ENCODE data around the gene PUM1.
A peak's percentile ranks its signal among the peaks of the same experiment; 100 is the strongest.

Gene PUM1

DNA sequence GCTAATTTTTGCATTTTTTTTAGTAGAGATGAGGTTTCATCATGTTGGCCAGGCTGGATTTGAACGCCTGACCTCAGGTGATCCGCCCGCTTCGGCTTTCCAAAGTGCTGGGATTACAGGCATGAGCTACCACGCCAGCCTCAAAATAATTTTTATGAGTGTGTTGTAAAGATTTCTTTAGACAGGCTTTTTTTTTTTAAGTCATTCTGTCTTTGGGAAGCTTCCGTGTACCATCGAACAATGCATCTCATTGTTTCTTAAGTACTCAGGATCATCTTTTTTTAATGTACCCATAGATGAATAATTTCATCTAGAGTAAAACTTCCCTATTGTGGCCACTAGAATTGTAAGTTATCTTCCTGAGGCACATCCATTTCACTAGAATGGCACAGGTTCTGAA, 137.3 kb downstream of the PUM1 start:
- no peak for DNase-seq

DNA sequence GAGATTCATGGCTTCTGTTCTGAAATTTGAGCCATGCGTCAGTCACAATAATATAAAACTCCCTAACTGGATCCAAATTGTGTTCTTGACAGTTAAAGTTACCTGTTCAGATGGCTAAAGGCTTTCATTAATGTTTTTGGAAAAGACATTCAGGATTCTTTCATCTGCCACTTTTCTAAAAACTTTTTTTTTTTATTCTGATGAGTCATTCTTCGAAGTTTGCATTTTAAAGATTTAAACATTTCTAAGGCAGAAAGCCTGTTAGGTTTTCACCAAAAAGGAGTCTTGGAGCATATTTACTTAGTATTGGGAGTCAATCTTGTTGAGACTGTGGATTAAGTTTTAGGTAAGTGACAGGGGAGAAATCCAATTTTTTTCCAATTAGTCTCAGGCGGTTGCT, 138.1 kb downstream of the PUM1 start:
- DNase-seq: no peak

DNA sequence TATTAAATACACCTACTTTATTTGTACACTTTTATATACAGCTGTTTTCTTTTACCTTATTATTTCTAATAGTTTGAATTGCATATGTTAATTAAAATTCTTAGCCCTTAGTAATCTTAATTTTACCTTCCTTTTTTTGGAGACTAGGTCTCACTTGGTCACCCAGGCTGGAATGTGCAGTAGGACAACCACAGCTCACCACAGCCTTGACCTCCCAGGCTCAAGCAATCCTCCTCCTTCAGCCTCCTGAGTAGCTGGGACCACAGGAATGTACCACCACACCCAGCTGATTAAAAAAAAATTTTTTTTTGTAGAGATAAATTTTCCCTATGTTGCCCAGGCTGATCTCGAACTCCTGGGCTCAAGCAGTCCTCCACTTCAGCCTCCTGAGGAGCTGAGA, 141.9 kb downstream of the PUM1 start:
- no peak for DNase-seq

DNA sequence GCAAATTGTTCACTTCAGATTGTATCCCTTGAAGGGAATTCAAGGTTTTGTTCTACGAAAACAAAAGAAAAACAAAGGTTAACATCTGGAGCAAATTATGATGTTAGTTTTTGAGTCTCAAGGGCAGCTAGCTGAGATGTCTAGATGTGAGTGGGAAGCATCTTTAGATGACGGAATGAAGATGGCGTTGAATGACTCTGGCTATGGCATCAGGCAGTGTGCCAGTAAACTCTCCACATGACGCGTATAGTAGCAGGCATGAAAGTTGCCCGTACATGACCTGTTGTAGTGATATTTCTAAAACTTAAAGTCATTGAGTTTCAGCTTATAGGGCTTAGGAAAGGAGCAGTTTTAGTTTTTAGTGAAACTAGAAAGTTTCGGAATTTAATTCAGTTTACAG, 144.7 kb downstream of the PUM1 start:
- DNase-seq: no peak

DNA sequence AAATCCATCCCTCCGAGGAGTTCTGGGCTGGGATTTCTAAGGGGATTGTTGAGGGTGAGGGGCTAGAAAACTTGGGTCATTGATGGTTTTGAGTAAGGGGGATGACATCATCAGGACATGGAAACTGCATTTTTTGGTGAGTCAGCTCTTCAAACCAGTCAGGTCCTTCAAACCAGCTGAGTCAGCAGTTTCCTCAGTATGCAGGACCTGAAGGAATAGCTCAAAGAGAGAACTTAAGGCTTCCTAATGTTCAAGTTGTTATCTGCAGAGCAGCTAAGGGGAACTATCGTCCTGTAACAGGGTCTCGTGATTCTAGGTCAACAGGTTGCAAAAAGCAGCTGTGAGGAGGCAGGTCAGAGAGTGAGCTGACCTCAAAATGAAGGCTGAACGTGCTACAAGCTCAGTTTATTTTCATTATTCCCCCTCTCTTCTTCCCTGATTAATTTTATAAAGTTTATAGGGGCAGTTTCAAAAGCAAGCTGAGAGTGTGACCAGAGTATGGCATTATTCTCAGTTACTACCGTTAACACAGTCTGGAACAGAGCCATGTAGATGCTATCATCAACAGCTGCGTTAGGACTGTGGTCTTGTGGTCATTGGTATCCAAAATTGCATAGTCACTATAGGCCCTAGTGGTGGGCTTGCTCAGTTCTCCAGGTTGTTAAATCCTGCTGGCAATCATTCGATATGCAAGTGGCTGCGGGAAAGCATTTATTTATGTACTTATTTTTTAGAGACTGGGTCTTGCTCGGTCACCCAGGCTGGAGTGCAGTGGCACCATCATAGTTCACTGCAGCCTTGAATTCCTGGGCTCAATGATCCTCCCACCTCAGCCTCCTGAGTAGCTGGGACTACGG, 146.3 kb downstream of the PUM1 start:
- peak; percentile 37 for DNase-seq

- no peak for DNase-seq
Measured at GRCh38 chr1:30916296-30916695, 149.2 kb downstream of the PUM1 start.

- no peak for DNase-seq
Measured at GRCh38 chr1:30915491-30916230, 149.9 kb downstream of the PUM1 start.

DNA sequence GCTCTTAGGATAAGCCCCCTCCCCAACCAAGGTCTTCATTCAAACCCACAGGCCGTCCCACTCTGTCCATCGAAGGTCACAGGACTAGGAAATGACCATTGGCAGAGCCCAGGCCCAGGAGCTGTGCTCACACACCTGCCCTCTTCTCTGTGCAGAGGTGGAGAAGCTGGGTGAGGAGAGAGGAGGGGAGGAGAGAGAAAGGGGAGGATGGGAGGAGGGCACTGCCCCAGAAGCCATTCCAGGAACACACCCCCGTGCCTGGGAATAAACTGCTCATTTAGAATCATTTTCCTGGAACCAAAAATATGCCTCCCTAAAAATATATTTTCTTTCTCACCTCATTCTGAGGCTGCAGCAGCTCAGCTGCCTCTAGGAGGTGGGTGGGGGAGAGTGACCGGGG, 150.6 kb downstream of the PUM1 start:
- DNase-seq: no peak

GRCh38 chr1:30914587-30914922, 151.0 kb downstream of the PUM1 start:
- no peak for DNase-seq

- no peak for DNase-seq
Measured at GRCh38 chr1:30912913-30913652, 152.4 kb downstream of the PUM1 start.

GRCh38 chr1:30912224-30912623, 153.3 kb downstream of the PUM1 start:
- DNase-seq: no peak

- DNase-seq: peak; percentile 12
Measured at GRCh38 chr1:30911059-30911954, 154.2 kb downstream of the PUM1 start.

GRCh38 chr1:30909365-30910068, 156.0 kb downstream of the PUM1 start:
- no peak for DNase-seq

GRCh38 chr1:30908696-30909364, 156.7 kb downstream of the PUM1 start, which contains the start of gene SDC3:
Gene SDC3, minus strand, starts transcription at chr1:30908758. Its CDS starts 172 bp downstream, at chr1:30908586.
- no peak for DNase-seq

DNA sequence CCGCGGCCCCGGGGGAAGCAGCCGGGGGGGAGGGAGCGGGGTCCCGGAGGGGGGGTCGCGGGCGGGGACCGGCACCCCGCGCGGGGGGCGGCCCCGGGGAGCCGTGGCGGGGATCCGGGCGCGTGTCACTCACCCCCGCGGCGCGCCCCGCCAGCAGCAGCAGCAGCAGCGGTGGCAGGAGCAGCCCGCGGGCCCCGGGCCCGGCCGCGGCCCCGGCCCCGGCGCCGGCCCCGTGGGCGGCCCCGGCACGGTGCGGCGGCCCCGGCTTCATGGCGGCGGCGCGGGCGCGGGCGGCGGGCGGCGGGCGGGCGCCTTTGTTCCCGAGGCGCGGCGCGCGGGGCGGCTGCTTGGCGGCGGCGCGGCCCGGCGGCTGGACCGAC, 157.2 kb downstream of the PUM1 start:
- DNase-seq: no peak

DNA sequence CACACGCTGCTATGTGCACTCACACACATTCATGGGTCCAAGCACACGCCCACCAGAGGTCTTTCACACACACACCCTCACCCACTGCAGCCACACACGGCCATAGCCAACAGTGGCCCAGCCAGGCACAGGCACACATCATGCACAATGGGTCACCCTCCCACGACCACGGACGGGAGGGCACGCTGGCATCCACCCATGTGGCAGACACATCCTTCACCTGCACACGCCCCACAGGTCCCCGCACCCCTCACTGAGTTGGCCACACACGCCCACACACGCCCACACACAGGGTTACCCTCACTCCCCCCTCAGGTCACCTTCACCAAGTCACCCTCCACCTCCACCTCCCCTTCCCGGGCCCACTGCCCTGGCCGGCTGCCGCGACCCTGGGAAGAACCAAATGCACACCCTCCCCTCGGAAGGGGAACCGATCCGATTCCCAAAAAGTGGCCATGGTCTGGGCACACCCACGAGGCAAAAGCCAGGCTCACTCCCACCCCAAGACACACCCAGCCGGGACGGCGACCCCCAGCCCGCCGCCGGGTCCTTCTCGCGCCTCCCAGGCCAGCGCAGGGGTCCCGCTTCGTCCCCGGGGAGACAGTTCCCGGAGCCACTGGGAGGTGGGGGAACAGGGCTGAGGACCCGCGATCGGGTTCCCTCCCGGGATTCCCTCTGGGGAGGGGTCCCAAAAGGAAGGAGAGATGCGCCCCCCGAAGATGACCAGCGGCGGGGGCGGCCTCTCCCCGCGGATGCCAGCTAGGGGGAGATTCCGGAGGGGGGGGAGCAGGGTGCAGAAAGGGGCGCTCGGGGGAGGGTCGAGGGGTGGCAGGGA, 157.8 kb downstream of the PUM1 start:
- DNase-seq: no peak

DNA sequence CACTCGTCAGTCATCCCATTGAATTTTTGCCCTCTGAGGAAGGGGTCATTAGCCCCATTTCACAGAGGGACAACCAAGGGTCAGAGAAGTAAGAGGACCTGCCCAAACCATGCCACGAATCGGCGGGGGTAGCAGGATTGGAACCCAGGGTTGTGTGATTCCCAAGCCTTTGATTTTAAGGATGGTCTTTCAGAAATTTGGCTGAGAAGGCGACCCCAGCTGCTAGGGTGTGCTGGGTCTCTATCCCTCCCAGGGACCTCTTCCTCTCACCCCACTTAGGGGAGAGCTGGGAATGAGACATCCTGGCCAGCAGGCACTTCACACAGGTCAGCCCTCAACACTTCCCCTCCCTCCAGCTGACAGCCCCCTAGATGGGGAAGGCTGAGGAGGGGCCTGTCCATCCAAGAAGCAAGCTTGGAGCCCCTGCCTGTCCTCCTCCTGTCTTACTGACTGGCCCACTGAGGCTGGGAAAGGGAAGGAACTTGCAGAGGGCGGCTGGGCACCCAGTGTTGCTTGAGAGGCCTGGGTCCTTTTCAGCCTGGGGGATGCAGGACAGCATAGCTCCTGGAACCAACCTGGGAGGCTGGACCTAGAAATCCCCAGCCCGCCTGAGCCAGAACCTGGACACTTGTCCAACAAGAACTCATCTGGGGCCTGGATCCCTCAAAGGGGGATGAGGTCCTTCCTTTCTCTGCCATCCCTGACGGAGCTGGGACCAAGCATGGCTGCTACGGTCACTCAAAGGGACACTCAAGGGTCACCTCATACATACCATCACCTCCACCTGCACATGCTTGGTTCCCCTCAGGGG, 158.7 kb downstream of the PUM1 start:
- DNase-seq: no peak

GRCh38 chr1:30905916-30906620, 159.4 kb downstream of the PUM1 start:
- DNase-seq: no peak

GRCh38 chr1:30905403-30905802, 160.1 kb downstream of the PUM1 start:
- no peak for DNase-seq
